SJCRH30 (cell line): ENCODE data around the gene EHD2. TPM values are rescaled to one million over a fixed set of nuclear protein-coding genes. Genes with fewer than 3 reads are reported as not detected.
A peak's percentile ranks its signal among the peaks of the same experiment; 100 is the strongest.
"Not testable (repeated sequence)": the region's sequence is repeated elsewhere in the genome, so short reads cannot be mapped to it uniquely, and the experiment has no call there.

Source experiments
- DNase-seq, 2 experiments: peaks; one replicate each; pipeline ENCODE4 v3.0.0-alpha.2; 2015 to 2020
- H3K27ac ChIP-seq: fragments of 250-450 bp; sonication (Bioruptor Pico); 2 replicates; pipeline ENCODE4 v1.5.1; 2020; ENCODE audit warnings: mild to moderate bottlenecking, moderate library complexity
- H3K27me3 ChIP-seq: fragments of 250-450 bp; sonication (Bioruptor Pico); 2 replicates; pipeline ENCODE4 v1.5.1; 2020; ENCODE audit warnings: mild to moderate bottlenecking, moderate library complexity
- H3K36me3 ChIP-seq: fragments of 250-450 bp; sonication (Bioruptor Pico); 2 replicates; pipeline ENCODE4 v1.5.1; 2020; ENCODE audit warnings: mild to moderate bottlenecking, moderate library complexity
- H3K4me1 ChIP-seq: fragments of 250-450 bp; sonication (Bioruptor Pico); 2 replicates; pipeline ENCODE4 v1.5.1; 2020; ENCODE audit warnings: mild to moderate bottlenecking, moderate library complexity
- H3K4me3 ChIP-seq: fragments of 250-450 bp; sonication (Bioruptor Pico); 2 replicates; pipeline ENCODE4 v1.5.1; 2020; ENCODE audit warnings: mild to moderate bottlenecking, moderate library complexity
- H3K9me3 ChIP-seq: fragments of 250-450 bp; sonication (Bioruptor Pico); replicated peaks from 2 replicates; pipeline ENCODE4 v1.5.1; 2020; ENCODE audit warnings: mild to moderate bottlenecking, moderate library complexity
- total RNA-seq: library from RNA; depleted of rRNA; stranded (reverse); fragments of >200 nt; shearing (Covaris generic); gene quantifications from 2 replicates; pipeline ENCODE4 v1.2.3, GENCODE V29; 2014

The EHD2 gene
- total RNA-seq, 1 experiment from 2014 or later, result 9.4 TPM

DNA sequence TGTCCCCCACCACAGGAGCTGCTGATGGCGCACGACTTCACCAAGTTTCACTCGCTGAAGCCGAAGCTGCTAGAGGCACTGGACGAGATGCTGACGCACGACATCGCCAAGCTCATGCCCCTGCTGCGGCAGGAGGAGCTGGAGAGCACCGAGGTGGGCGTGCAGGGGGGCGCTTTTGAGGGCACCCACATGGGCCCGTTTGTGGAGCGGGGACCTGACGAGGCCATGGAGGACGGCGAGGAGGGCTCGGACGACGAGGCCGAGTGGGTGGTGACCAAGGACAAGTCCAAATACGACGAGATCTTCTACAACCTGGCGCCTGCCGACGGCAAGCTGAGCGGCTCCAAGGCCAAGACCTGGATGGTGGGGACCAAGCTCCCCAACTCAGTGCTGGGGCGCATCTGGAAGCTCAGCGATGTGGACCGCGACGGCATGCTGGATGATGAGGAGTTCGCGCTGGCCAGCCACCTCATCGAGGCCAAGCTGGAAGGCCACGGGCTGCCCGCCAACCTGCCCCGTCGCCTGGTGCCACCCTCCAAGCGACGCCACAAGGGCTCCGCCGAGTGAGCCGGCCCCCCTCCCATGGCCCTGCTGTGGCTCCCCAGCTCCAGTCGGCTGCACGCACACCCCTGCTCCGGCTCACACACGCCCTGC, 27.8 kb downstream of the EHD2 start:
- Histone ChIP-seq H3K36me3 (no peaks in the 10 kb centered on the region), H3K4me1 (peaks cover 5% of the 10 kb centered on the region; the same call in 1 of the 2 replicates), H3K27me3 (no peaks in the 10 kb centered on the region), H3K9me3 (no peaks in the 10 kb centered on the region), H3K27ac (no peak overlapping the region), H3K4me3 (no peak overlapping the region)
- no peak for DNase-seq

- H3K27me3 ChIP-seq, result no peaks in the 10 kb centered on the region
Measured at GRCh38 chr19:47741544-47742140, 28.4 kb downstream of the EHD2 start.

GRCh38 chr19:47742634-47743033, 29.4 kb downstream of the EHD2 start:
- Histone ChIP-seq H3K9me3 (no peaks in the 10 kb centered on the region), H3K27ac (peak overlapping the region; percentile 89), H3K4me1 (peaks cover 5% of the 10 kb centered on the region; the same call in 1 of the 2 replicates), H3K4me3 (peak overlapping the region; percentile 58), H3K36me3 (peaks cover 9% of the 10 kb centered on the region), H3K27me3 (no peaks in the 10 kb centered on the region)
- DNase-seq, result peak; percentile 35 to 50

More at GRCh38 chr19:47741544-47742140, 28.4 kb downstream of the EHD2 start:
- H3K4me3 ChIP-seq, result no peak overlapping the region
- H3K9me3 ChIP-seq, result no peaks in the 10 kb centered on the region
- H3K36me3 ChIP-seq, result peaks cover under 1% of the 10 kb centered on the region; the same call in 1 of the 2 replicates
- no peak for DNase-seq
- H3K4me1 ChIP-seq, result peaks cover 5% of the 10 kb centered on the region; the same call in 1 of the 2 replicates
- H3K27ac ChIP-seq, result no peak overlapping the region

GRCh38 chr19:47745010-47745901, 32.0 kb downstream of the EHD2 start, which contains the start of gene NOP53:
Gene NOP53, plus strand, starts transcription at chr19:47745546. Its CDS starts 14 bp downstream, at chr19:47745560.
- no peaks in the 10 kb centered on the region for H3K27me3 ChIP-seq
- H3K4me3 ChIP-seq, result peak within 1 kb of the TSS; percentile 100
- peak within 1 kb of the TSS; percentile 94 for H3K27ac ChIP-seq
- H3K36me3 ChIP-seq, result peaks cover 25% of the 10 kb centered on the region
- no peaks in the 10 kb centered on the region for H3K9me3 ChIP-seq
- DNase-seq, result peak; percentile 97 to 98
- peaks cover 5% of the 10 kb centered on the region; the same call in 1 of the 2 replicates for H3K4me1 ChIP-seq

GRCh38 chr19:47746129-47746528, 32.9 kb downstream of the EHD2 start:
- H3K36me3 ChIP-seq, result peaks cover 34% of the 10 kb centered on the region

GRCh38 chr19:47749326-47749725, 36.1 kb downstream of the EHD2 start:
- H3K27ac ChIP-seq, result no peak overlapping the region
- no peaks in the 10 kb centered on the region for H3K27me3 ChIP-seq
- peaks cover 56% of the 10 kb centered on the region for H3K36me3 ChIP-seq
- H3K9me3 ChIP-seq, result no peaks in the 10 kb centered on the region
- no peak for DNase-seq
- H3K4me3 ChIP-seq, result no peak overlapping the region
- no peaks in the 10 kb centered on the region; the same call in 1 of the 2 replicates for H3K4me1 ChIP-seq

More at GRCh38 chr19:47746129-47746528, 32.9 kb downstream of the EHD2 start:
- not testable (repeated sequence) for DNase-seq, H3K27ac ChIP-seq, H3K4me1 ChIP-seq, H3K27me3 ChIP-seq, H3K9me3 ChIP-seq
- peak overlapping the region; percentile 100 for H3K4me3 ChIP-seq

DNA sequence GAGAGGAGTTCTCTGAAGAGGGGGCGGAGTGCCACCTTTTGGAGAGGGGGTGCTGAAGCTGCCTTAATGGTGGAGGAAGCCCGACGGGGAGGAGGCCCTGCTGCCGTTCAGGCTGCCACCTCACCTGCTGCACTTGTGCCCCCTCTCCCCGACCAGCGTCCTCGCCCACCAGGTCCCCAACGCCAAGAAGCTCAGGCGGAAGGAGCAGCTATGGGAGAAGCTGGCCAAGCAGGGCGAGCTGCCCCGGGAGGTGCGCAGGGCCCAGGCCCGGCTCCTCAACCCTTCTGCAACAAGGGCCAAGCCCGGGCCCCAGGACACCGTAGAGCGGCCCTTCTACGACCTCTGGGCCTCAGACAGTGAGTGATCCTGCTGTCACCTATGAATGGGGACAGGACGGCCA, 37.5 kb downstream of the EHD2 start:
- H3K36me3 ChIP-seq, result peaks cover 62% of the 10 kb centered on the region
- no peak for DNase-seq

DNA sequence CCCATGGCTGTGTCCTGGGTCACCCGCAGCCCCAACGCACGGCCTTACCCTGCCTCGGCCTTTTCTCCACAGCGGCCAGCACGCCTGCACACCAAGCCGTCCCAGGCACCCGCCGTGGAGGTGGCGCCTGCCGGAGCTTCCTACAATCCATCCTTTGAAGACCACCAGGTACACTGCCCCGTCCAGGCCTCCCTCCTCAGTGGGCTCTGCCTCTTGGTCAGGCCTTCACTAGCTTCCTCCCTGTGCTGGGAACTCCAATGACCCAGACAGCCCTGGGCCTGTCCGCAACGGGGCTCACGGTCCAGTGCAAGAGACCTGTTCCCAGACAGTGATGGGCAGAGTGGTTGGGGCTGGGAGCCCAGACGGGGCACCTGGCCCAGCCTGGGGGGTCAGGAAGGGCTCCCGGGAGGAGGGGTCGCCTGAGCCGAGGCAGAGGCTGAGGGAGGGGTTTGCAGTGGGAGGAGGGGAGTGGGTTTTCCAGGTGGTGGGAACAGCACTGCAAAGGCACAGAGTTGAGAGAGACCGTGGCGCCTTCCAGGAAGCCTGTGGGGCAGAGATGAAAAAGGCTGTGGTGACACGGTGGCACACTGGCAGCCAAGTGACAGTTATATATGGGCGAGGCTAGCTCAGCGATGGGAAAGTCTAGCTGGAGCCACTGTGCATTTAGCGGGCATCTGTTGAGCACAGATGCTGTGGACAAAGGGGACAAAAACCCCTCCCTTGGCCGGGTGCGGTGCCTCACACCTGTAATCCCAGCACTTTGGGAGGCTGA, 39.4 kb downstream of the EHD2 start:
- Histone ChIP-seq H3K4me3 (no peak overlapping the region), H3K27ac (no peak overlapping the region), H3K36me3 (peaks cover 71% of the 10 kb centered on the region), H3K27me3 (no peaks in the 10 kb centered on the region), H3K4me1 (no peaks in the 10 kb centered on the region), H3K9me3 (no peaks in the 10 kb centered on the region)
- no peak for DNase-seq

More for the DNA sequence above, 37.5 kb downstream of the EHD2 start:
- no peak overlapping the region for H3K4me3 ChIP-seq
- no peaks in the 10 kb centered on the region for H3K9me3 ChIP-seq
- H3K27me3 ChIP-seq, result no peaks in the 10 kb centered on the region
- H3K4me1 ChIP-seq, result no peaks in the 10 kb centered on the region
- no peak overlapping the region for H3K27ac ChIP-seq

DNA sequence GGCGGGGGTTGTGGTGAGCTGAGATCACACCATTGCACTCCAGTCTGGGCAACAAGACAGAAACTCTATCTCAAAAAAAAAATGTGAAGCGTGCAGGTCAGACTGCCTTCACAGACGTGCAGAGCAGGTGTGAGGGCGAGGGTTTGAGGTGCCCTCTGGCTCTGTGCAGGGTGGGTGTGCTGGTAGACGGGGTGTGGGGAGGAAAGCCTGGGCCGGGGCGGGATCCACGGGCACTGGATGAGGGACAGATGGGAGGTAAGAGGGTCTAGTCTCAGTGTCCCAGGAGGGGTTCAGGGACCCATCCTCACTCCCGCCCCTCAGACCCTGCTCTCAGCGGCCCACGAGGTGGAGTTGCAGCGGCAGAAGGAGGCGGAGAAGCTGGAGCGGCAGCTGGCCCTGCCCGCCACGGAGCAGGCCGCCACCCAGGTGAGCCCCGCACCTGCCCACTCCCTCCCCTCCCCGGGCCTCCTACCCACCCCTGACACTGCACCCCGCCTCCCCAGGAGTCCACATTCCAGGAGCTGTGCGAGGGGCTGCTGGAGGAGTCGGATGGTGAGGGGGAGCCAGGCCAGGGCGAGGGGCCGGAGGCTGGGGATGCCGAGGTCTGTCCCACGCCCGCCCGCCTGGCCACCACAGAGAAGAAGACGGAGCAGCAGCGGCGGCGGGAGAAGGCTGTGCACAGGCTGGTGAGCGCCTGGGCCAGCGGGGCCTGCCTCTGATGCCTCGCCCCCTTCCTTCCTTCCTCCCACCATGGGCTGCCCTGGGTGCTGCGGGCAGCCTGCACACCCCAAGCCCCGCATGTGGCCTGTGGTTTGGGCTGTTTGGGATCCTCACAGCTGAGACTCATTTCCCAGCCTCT, 41.2 kb downstream of the EHD2 start:
- H3K4me3 ChIP-seq, result no peak overlapping the region
- H3K36me3 ChIP-seq, result peaks cover 66% of the 10 kb centered on the region

DNA sequence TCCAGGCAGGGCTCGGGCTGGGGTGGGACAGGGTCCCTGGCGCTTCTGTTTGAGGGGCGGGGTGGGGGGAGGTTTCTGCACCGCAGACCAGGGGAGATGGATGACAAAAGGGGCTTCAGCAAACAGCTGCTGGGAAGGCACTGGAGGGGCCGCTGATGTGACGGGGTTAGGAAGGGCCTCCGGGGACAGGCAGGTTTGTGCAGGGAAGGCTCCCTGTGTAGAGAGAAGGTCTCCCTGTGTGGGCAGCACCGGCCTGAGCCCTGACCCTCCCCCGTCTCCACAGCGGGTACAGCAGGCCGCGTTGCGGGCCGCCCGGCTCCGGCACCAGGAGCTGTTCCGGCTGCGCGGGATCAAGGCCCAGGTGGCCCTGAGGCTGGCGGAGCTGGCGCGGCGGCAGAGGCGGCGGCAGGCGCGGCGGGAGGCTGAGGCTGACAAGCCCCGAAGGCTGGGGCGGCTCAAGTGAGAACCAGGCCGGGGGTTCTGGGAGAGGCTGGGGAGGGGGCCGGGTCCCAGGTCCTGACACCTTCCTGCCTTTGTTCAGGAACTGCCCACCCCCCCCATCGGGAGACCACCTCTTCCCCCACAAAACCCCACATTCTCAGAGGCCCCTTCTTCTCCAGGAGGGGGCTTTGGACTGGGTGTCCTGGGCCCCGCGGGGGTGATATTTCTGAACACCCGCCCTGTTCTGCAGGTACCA, 42.0 kb downstream of the EHD2 start:
- Histone ChIP-seq H3K4me1 (no peaks in the 10 kb centered on the region), H3K27ac (no peak overlapping the region), H3K36me3 (peaks cover 59% of the 10 kb centered on the region), H3K4me3 (no peak overlapping the region), H3K9me3 (no peaks in the 10 kb centered on the region), H3K27me3 (no peaks in the 10 kb centered on the region)
- no peak for DNase-seq

More for the DNA sequence above, 41.2 kb downstream of the EHD2 start:
- H3K4me1 ChIP-seq, result no peaks in the 10 kb centered on the region
- DNase-seq, result no peak
- no peaks in the 10 kb centered on the region for H3K27me3 ChIP-seq
- no peaks in the 10 kb centered on the region for H3K9me3 ChIP-seq
- H3K27ac ChIP-seq, result no peak overlapping the region

DNA sequence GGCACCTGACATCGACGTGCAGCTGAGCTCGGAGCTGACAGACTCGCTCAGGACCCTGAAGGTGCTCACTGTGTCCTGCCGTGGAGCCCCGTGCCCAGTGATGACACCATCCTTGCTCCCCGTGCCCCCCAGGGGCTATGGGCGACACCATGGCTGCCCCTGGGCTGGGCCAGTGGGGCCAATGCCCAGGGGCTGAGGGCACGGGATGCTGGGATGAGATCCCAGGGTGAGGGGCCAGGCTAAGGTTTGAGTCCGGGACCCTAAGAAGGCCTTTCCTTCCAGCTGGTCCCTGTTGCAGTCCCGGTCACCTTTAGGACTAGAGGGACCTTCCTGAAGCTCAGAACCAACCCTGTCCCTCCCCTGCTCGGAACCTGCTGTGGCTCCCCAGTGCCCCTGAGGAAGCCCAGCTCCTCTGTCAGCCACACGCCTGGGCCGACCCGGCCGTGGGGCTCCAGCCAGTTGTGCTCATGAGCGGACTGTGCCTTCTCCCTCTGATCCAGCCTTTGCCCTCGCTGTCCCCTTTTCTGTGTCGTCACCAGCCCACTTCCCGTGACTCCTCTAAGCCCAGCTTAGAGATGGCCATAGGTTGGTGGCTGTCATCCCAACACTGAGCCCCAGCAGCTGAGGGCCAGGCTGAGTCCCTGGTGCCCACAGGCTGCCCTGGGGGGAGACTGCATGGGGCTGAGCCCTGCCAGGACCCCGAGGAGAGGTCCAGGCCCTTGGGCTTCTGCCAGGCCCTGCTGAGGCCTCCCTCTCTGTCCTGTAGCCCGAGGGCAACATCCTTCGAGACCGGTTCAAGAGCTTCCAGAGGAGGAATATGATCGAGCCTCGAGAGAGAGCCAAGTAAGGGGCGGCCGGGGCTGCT, 42.8 kb downstream of the EHD2 start:
- Histone ChIP-seq H3K27me3 (no peaks in the 10 kb centered on the region), H3K4me3 (no peak overlapping the region), H3K27ac (no peak overlapping the region), H3K36me3 (peaks cover 51% of the 10 kb centered on the region), H3K9me3 (no peaks in the 10 kb centered on the region), H3K4me1 (no peaks in the 10 kb centered on the region)
- no peak for DNase-seq

DNA sequence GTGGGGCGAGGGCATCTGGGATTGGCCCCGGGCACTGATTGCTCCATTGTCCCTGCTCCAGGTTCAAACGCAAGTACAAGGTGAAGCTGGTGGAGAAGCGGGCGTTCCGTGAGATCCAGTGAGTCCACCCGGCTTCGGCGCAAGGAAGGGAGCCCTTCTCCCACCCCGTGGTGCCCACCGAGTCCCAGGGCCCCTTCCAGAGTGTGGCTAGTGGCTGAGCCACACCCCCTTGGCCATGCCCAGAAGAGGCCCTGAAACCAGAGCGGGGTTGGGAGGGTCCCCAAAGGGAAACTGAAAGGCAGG, 43.4 kb downstream of the EHD2 start:
- Histone ChIP-seq H3K4me3 (no peak overlapping the region), H3K27me3 (no peaks in the 10 kb centered on the region), H3K27ac (no peak overlapping the region), H3K9me3 (no peaks in the 10 kb centered on the region), H3K36me3 (peaks cover 47% of the 10 kb centered on the region), H3K4me1 (no peaks in the 10 kb centered on the region)
- no peak for DNase-seq
